GM12865 (cell line): Measurements from ENCODE around the gene ATP2C2.

Experiments
- DNase-seq: peaks from one replicate; pipeline ENCODE4 v3.0.0; 2010; ENCODE audit warnings: low read depth
- H3K4me3 ChIP-seq: 2 replicates; pipeline ENCODE4 v1.5.1; 2011; ENCODE audit warnings: mild to moderate bottlenecking, low read depth, low read length, control low read depth
- TF ChIP-seq, protein P1 (sequence below): IDR thresholded peaks from 2 replicates; pipeline ENCODE4 v1.5.1; 2011; ENCODE audit warnings: low read length, control low read depth, low read depth, inconsistent platforms; ENCODE audit not compliant: insufficient read depth; ENCODE audit errors: missing control alignments

ATP2C2 gene

DNA sequence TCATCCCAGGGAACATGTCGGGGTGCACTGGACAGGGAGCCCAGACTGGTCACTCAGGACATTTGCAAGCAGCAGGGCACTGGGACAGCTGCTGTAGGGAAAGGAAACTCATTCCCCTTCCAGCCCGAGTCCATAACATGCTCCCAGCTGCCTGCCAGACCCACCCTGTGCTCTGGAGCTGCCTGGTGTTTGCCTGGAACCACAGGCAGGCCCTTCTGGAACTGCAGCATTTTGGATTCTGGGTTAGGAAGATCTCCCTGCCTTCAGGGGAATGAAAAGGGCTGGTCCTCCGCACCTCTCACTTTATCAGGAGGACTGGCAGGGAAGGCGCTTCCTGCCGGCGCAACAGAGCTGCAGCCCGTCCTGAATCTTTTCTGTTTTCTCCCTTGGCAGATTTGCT lies 94.9 kb downstream of the ATP2C2 start:
- DNase-seq, result no peak
- H3K4me3 ChIP-seq, result no peak overlapping the region

DNA sequence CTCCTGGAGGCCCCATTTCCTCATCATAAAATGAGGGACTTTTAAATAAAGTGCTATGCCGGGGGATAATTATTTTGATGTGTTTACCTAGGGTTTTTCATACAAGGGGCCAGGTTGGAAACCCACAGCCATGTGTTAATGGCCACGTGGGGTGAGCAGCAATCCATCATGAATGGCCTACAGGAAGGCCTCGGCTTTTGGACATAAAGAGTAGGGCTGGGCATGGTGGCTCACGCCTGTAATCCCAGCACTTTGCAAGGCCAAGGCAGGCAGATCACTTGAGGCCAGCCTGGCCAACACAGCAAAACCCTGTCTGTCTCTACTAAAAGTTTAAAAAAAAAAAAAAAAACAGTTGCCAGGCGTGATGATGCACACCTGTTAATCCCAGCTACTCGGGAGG lies 95.8 kb downstream of the ATP2C2 start:
- DNase-seq, result no peak
- TF ChIP-seq, protein P1, sequence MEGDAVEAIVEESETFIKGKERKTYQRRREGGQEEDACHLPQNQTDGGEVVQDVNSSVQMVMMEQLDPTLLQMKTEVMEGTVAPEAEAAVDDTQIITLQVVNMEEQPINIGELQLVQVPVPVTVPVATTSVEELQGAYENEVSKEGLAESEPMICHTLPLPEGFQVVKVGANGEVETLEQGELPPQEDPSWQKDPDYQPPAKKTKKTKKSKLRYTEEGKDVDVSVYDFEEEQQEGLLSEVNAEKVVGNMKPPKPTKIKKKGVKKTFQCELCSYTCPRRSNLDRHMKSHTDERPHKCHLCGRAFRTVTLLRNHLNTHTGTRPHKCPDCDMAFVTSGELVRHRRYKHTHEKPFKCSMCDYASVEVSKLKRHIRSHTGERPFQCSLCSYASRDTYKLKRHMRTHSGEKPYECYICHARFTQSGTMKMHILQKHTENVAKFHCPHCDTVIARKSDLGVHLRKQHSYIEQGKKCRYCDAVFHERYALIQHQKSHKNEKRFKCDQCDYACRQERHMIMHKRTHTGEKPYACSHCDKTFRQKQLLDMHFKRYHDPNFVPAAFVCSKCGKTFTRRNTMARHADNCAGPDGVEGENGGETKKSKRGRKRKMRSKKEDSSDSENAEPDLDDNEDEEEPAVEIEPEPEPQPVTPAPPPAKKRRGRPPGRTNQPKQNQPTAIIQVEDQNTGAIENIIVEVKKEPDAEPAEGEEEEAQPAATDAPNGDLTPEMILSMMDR, result no peak
- H3K4me3 ChIP-seq, result no peak overlapping the region

More for the DNA sequence above, 94.9 kb downstream of the ATP2C2 start:
- TF ChIP-seq, protein P1, result no peak

DNA sequence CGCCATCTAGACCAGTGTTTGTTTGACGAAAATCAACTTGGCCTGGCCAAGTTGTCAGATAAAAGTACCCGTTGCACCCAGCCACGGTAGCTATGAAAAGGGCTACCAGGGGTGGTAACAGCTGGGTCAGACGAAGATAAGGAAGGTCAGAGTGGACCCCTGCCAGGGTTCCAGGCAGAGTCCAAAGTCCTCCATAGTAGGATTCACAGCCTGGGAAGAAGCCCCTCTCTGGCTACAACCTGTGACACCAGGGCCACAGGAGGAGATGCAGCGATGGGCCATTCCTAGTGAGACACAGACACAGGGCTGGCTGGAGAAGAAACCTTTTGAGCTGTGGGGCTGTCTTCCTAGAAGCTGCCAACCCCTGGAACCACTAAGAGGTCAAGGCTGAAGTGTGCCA lies 96.8 kb downstream of the ATP2C2 start:
- TF ChIP-seq, protein P1, result no peak
- no peak overlapping the region for H3K4me3 ChIP-seq
- no peak for DNase-seq

DNA sequence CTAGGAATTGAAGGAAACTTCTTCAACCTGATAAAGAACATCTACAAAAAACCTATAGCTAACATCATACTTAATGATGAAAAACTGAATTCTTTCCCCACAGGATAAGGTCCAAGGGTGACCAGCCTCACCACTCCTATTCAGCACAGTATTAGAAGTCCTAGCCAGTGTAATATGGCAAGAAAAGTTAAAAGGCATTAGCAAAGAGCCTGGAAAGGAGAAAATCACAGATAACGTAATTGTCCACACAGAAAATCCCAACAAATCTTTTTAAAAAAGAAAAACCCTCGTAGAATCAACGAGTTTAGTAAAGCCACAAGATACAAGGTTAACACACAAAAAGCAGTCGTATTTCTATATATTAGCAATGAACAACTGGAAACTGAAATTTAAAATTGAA lies 98.4 kb downstream of the ATP2C2 start:
- no peak for DNase-seq
- H3K4me3 ChIP-seq, result no peak overlapping the region

DNA sequence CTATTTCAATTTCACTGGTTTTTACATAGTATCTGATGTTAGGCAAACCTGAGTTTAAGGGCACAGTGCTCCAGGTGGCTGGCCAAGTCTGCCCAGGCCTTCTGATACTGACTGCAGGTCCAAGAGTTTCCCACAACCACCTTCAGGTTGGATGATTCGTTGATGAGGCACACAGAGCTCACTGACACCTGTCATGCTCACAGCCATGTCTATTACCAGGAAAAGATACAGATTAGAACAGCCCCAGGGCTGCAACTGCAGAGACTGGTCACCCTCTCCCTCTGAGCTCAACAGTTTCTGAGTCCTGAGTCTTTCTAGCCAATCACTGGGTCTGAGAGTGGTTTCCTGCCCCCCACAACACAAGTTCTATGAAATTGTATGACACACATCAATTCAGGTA lies 98.9 kb downstream of the ATP2C2 start:
- H3K4me3 ChIP-seq, result no peak overlapping the region
- no peak for DNase-seq
- TF ChIP-seq, protein P1, result no peak

More for the DNA sequence above, 98.4 kb downstream of the ATP2C2 start:
- TF ChIP-seq, protein P1, result no peak

DNA sequence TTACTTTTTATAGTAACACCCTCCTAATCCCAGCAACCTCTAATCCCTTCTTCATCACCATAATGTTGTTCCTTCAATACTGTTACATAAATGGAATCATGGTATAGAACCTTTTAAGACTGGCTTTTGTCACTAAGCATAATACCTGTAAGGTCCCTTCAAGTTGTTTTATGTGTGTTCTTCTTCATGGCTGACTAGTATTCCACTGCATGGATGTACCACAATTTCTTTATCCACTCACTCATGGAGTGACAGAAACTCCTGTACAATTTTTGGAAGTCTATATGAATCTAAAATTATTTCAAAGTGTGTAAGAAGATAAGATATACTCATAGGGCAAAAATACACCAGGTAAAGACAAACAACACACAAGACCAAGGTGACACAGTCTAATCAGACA lies 99.4 kb downstream of the ATP2C2 start:
- H3K4me3 ChIP-seq, result no peak overlapping the region
- no peak for DNase-seq
- TF ChIP-seq, protein P1, result no peak

DNA sequence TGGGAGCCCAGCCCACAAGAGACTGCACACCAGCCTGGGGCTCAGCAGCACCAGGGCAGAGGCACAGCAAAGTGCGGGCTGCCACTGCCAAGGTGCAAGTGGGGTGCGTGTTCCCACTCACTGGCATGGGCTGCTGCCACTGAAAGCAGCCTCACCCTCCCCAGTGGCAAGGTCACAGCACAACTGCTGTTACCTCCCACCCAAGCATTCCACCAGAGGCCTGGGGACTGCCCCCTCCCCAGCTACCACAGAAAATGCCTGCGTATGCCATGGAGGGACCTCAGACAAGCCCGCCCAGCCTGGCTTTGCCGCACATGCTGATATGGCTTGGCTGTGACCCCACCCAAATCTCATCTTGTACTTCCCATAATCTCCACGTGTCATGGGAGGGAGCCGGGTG lies 103.0 kb downstream of the ATP2C2 start:
- no peak for DNase-seq
- TF ChIP-seq, protein P1, result no peak
- no peak overlapping the region for H3K4me3 ChIP-seq
